Adipocyte (in vitro differentiated cells): ENCODE results near the gene LANCL3.
"Not testable (repeated sequence)": the region's sequence is repeated elsewhere in the genome, so short reads cannot be mapped to it uniquely, and the experiment has no call there.

ENCODE experiments used
- DNase-seq: peaks from one replicate; pipeline ENCODE4 v3.0.0-alpha.2; 2015; ENCODE audit warnings: low read depth
- H3K27me3 ChIP-seq: replicated peaks from 2 replicates; pipeline ENCODE4 v1.7.0; 2013; ENCODE audit warnings: mild to moderate bottlenecking, low read length, moderate library complexity; ENCODE audit not compliant: control insufficient read depth, insufficient read depth
- H3K36me3 ChIP-seq: 2 replicates; pipeline ENCODE4 v1.7.0; 2013; ENCODE audit warnings: low read length, mild to moderate bottlenecking, moderate library complexity; ENCODE audit not compliant: control insufficient read depth, insufficient read depth, severe bottlenecking
- H3K4me1 ChIP-seq: 2 replicates; pipeline ENCODE4 v1.7.0; 2013; ENCODE audit warnings: mild to moderate bottlenecking, low read length, moderate library complexity; ENCODE audit not compliant: control insufficient read depth, insufficient read depth
- H3K4me3 ChIP-seq: 2 replicates; pipeline ENCODE4 v1.7.0; 2013; ENCODE audit warnings: mild to moderate bottlenecking, low read length, moderate library complexity
- H3K9ac ChIP-seq: 2 replicates; pipeline ENCODE4 v1.7.0; 2013; ENCODE audit warnings: mild to moderate bottlenecking, low read length, moderate library complexity
- H3K9me3 ChIP-seq: 2 replicates; pipeline ENCODE4 v1.7.0; 2013; ENCODE audit warnings: mild to moderate bottlenecking, low read length, moderate library complexity; ENCODE audit not compliant: control insufficient read depth

The LANCL3 gene

GRCh38 chrX:37573121-37573520 lies 1.7 kb downstream of the LANCL3 start:
- not testable (repeated sequence) for H3K36me3 ChIP-seq, H3K4me1 ChIP-seq, H3K4me3 ChIP-seq, DNase-seq, H3K9ac ChIP-seq, H3K27me3 ChIP-seq, H3K9me3 ChIP-seq

DNA sequence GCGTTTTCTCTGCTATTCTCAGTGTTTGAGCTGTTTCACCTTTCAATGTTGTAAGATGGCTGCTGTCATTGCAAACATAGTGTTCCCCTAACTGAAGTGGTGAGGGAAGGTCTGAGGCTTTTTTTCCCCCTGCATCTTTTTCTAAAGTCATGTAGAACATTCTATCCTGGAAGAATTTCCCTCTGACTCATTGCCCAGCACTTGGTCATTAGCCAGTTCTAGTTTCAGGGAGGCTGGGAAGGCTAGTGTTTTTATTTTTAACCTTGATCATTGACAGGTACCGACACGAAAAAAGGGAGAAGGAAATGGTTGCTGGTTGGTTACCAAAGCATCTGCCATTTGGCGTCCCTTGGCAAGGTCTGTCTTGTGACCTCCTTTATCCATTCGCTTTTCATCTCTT lies 6.6 kb downstream of the LANCL3 start:
- Histone ChIP-seq H3K4me3 (no peak overlapping the region), H3K36me3 (no peaks in the 10 kb centered on the region), H3K27me3 (no peaks in the 10 kb centered on the region), H3K9ac (no peak overlapping the region), H3K9me3 (no peaks in the 10 kb centered on the region), H3K4me1 (no peaks in the 10 kb centered on the region)
- no peak for DNase-seq

GRCh38 chrX:37580080-37580479 lies 8.6 kb downstream of the LANCL3 start:
- H3K9ac ChIP-seq: no peak overlapping the region
- no peak for DNase-seq
- H3K36me3 ChIP-seq: no peaks in the 10 kb centered on the region
- H3K4me1 ChIP-seq: no peaks in the 10 kb centered on the region
- no peaks in the 10 kb centered on the region for H3K9me3 ChIP-seq
- H3K27me3 ChIP-seq: no peaks in the 10 kb centered on the region
- H3K4me3 ChIP-seq: no peak overlapping the region

GRCh38 chrX:37587337-37587736 lies 15.9 kb downstream of the LANCL3 start:
- H3K9me3 ChIP-seq: not testable (repeated sequence)

GRCh38 chrX:37590047-37590446 lies 18.6 kb downstream of the LANCL3 start:
- Histone ChIP-seq H3K4me1 (no peaks in the 10 kb centered on the region), H3K9me3 (no peaks in the 10 kb centered on the region), H3K9ac (no peak overlapping the region), H3K27me3 (peaks cover 5% of the 10 kb centered on the region), H3K36me3 (no peaks in the 10 kb centered on the region), H3K4me3 (no peak overlapping the region)
- DNase-seq: no peak

More at GRCh38 chrX:37587337-37587736, 15.9 kb downstream of the LANCL3 start:
- not testable (repeated sequence) for H3K27me3 ChIP-seq, H3K4me3 ChIP-seq, H3K36me3 ChIP-seq, H3K4me1 ChIP-seq, DNase-seq, H3K9ac ChIP-seq

- DNase-seq: no peak
- no peak overlapping the region for H3K4me3 ChIP-seq
- no peak overlapping the region for H3K9ac ChIP-seq
- H3K4me1 ChIP-seq: no peaks in the 10 kb centered on the region
- peaks cover 15% of the 10 kb centered on the region for H3K27me3 ChIP-seq
- no peaks in the 10 kb centered on the region for H3K36me3 ChIP-seq
- no peaks in the 10 kb centered on the region for H3K9me3 ChIP-seq
Measured at GRCh38 chrX:37594755-37595382, 23.4 kb downstream of the LANCL3 start.

- Histone ChIP-seq H3K4me1 (no peaks in the 10 kb centered on the region), H3K36me3 (no peaks in the 10 kb centered on the region), H3K27me3 (peaks cover 32% of the 10 kb centered on the region), H3K9me3 (no peaks in the 10 kb centered on the region), H3K4me3 (no peak overlapping the region), H3K9ac (no peak overlapping the region)
- no peak for DNase-seq
Measured at GRCh38 chrX:37599729-37600128, 28.3 kb downstream of the LANCL3 start.

GRCh38 chrX:37603938-37604409 lies 32.5 kb downstream of the LANCL3 start:
- no peaks in the 10 kb centered on the region for H3K4me1 ChIP-seq
- DNase-seq: no peak
- H3K27me3 ChIP-seq: peaks cover 25% of the 10 kb centered on the region
- H3K4me3 ChIP-seq: no peak overlapping the region
- no peaks in the 10 kb centered on the region for H3K9me3 ChIP-seq
- no peaks in the 10 kb centered on the region for H3K36me3 ChIP-seq
- no peak overlapping the region for H3K9ac ChIP-seq

DNA sequence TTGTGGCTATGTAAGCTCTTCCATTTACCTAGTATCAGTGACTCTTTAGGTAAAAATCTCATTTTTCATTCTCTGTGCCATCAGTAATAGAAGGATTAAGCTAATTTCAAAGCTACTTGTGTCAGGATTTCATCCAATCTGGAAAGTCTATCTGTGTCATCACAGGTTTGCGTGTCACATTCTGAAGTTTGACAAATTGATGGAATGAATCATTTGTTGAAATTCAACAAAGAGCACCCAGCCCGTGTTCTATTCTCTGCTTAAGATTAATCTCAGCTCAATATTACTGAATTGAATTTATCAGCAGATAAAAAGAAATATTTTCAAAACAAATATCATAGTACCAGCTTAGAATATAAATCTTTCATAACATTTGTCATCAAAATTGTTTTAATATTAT lies 35.8 kb downstream of the LANCL3 start:
- no peak overlapping the region for H3K4me3 ChIP-seq
- H3K9me3 ChIP-seq: no peaks in the 10 kb centered on the region
- no peak for DNase-seq
- H3K27me3 ChIP-seq: peaks cover 23% of the 10 kb centered on the region
- H3K9ac ChIP-seq: no peak overlapping the region
- H3K4me1 ChIP-seq: no peaks in the 10 kb centered on the region
- no peaks in the 10 kb centered on the region for H3K36me3 ChIP-seq

DNA sequence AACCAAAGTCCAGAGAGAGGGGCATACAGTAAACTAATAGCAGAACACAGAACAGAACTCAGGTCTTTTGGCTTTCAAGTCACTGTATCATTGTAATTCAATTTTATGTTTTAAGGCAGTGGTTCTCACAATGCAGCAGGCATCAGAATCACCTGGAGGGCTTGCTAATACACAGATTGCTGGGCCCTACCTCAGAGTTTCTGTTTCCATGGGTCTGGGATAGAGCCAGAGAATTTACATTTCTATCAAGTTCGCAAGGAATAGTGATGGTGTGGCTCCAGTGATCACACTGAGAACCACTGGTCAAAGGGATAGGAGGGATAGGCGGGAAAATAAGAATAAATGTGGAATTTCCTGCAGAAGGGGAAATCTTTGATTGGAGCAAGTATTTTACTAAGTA lies 36.7 kb downstream of the LANCL3 start:
- no peaks in the 10 kb centered on the region for H3K4me1 ChIP-seq
- no peak overlapping the region for H3K4me3 ChIP-seq
- no peaks in the 10 kb centered on the region for H3K36me3 ChIP-seq
- DNase-seq: no peak
- H3K9ac ChIP-seq: no peak overlapping the region
- H3K27me3 ChIP-seq: peaks cover 18% of the 10 kb centered on the region
- no peaks in the 10 kb centered on the region for H3K9me3 ChIP-seq

- Histone ChIP-seq H3K4me3 (no peak overlapping the region), H3K36me3 (no peaks in the 10 kb centered on the region), H3K9me3 (no peaks in the 10 kb centered on the region), H3K9ac (no peak overlapping the region), H3K4me1 (no peaks in the 10 kb centered on the region), H3K27me3 (peaks cover 15% of the 10 kb centered on the region)
- no peak for DNase-seq
Measured at GRCh38 chrX:37609727-37610126, 38.3 kb downstream of the LANCL3 start.

DNA sequence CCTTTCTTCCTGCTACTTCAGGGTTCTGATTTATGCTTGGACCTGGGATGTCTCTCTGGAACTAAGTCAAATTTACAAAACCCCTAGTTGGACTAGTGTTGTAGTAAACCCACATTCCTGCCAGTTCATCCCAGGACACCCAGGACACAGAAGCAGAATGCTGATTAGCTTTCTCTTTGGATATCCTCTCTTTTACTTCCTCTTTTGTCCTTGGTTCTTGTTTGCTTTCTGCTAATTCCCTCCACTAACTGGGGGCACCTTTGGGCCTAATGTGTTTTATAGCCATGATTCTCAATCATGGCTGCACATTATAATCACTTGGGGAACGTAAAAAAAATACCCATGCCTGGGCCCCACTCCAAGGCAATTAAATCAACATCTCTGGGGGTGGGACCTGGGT lies 42.5 kb downstream of the LANCL3 start:
- Histone ChIP-seq H3K4me3 (no peak overlapping the region), H3K9ac (no peak overlapping the region), H3K9me3 (no peaks in the 10 kb centered on the region), H3K36me3 (no peaks in the 10 kb centered on the region), H3K4me1 (no peaks in the 10 kb centered on the region), H3K27me3 (peaks cover 19% of the 10 kb centered on the region)
- DNase-seq: no peak
